HEK293 (cell line): ENCODE data around the gene SLA2.

Experiments used
- CTCF ChIA-PET: fragments of 350-600 bp; formaldehyde crosslinking; extraction: SDS; loops from one replicate; lab custom pipeline; 2021; ENCODE audit warnings: antibody characterized with exemption; lab: Yijun Ruan, JAX
- POLR2A ChIA-PET: fragments of 300-600 bp; formaldehyde crosslinking; extraction: SDS; loops from one replicate; lab custom pipeline; 2020; ENCODE audit warnings: antibody characterized with exemption, inconsistent platforms; lab: Yijun Ruan, JAX
- H3K27ac ChIP-seq: fragments of 200-500 bp; sonication (Bioruptor generic); 2 replicates; pipeline ENCODE4 v1.5.1; 2014; ENCODE audit warnings: low read depth, low read length, control low read depth, inconsistent platforms; ENCODE audit errors: extremely low read depth
- H3K36me3 ChIP-seq, 2 experiments: fragments of 200-500 bp in 1 of 2; sonication (Bioruptor generic) in 1 of 2; 1 replicate in 1 of 2; 2 replicates in 1 of 2; pipeline ENCODE4 v1.5.1; 2014 to 2017; ENCODE audit warnings: inconsistent platforms in 2 of 2, low read length in 2 of 2; ENCODE audit not compliant: control insufficient read depth in 2 of 2, insufficient read depth in 1 of 2
- H3K4me1 ChIP-seq: fragments of 200-500 bp; sonication (Bioruptor generic); 2 replicates; pipeline ENCODE4 v1.5.1; 2014; ENCODE audit warnings: mild to moderate bottlenecking, low read length, inconsistent platforms; ENCODE audit not compliant: control insufficient read depth, insufficient read depth
- H3K4me3 ChIP-seq: 2 replicates; pipeline ENCODE4 v1.5.1; 2011; ENCODE audit warnings: low read depth, mild to moderate bottlenecking, control low read depth, low read length, moderate library complexity
- H3K9me3 ChIP-seq: fragments of 200-500 bp; sonication (Bioruptor generic); 2 replicates; pipeline ENCODE4 v1.5.1; 2014; ENCODE audit warnings: low read depth, low read length, inconsistent platforms; ENCODE audit not compliant: control insufficient read depth, insufficient read depth
- GLI2 ChIP-seq: fragments of 450-650 bp; formaldehyde crosslinking; IDR thresholded peaks from 2 replicates; pipeline ENCODE4; 2017; ENCODE audit warnings: missing biosample characterization, missing genetic modification characterization, low read depth, borderline replicate concordance
- KLF9 ChIP-seq: fragments of 450-650 bp; formaldehyde crosslinking; IDR thresholded peaks from 2 replicates; pipeline ENCODE4 v1.5.1; 2016; ENCODE audit warnings: missing biosample characterization, missing genetic modification characterization, low read depth
- PRDM10 ChIP-seq: fragments of 450-650 bp; formaldehyde crosslinking; IDR thresholded peaks from 2 replicates; pipeline ENCODE4 v1.5.1; 2016; ENCODE audit warnings: missing biosample characterization, missing genetic modification characterization
- RBAK ChIP-seq: fragments of 450-650 bp; formaldehyde crosslinking; IDR thresholded peaks from 2 replicates; pipeline ENCODE4 v1.5.1; 2016; ENCODE audit warnings: missing biosample characterization, missing genetic modification characterization
- SP2 ChIP-seq: fragments of 450-650 bp; formaldehyde crosslinking; IDR thresholded peaks from 2 replicates; pipeline ENCODE4 v1.5.1; 2016; ENCODE audit warnings: missing biosample characterization, missing genetic modification characterization
- YY2 ChIP-seq: fragments of 450-650 bp; formaldehyde crosslinking; IDR thresholded peaks from 2 replicates; pipeline ENCODE4 v1.5.1; 2016; ENCODE audit warnings: missing biosample characterization, missing genetic modification characterization
- ZBTB7A ChIP-seq: fragments of 450-650 bp; formaldehyde crosslinking; IDR thresholded peaks from 2 replicates; pipeline ENCODE4 v1.5.1; 2016; ENCODE audit warnings: low read depth, missing biosample characterization, missing genetic modification characterization
- ZNF121 ChIP-seq: fragments of 450-650 bp; formaldehyde crosslinking; IDR thresholded peaks from 2 replicates; pipeline ENCODE4 v1.5.1; 2016; ENCODE audit warnings: missing biosample characterization, missing genetic modification characterization
- ZNF174 ChIP-seq: fragments of 450-650 bp; formaldehyde crosslinking; IDR thresholded peaks from 2 replicates; pipeline ENCODE4 v1.5.0; 2017; ENCODE audit warnings: missing biosample characterization, mild to moderate bottlenecking, missing genetic modification characterization
- ZNF18 ChIP-seq: fragments of 450-650 bp; formaldehyde crosslinking; IDR thresholded peaks from 2 replicates; pipeline ENCODE4 v1.5.1; 2016; ENCODE audit warnings: missing biosample characterization, missing genetic modification characterization
- ZNF211 ChIP-seq: fragments of 450-650 bp; formaldehyde crosslinking; IDR thresholded peaks from 2 replicates; pipeline ENCODE4 v1.5.1; 2016; ENCODE audit warnings: low read depth, missing biosample characterization, missing genetic modification characterization
- ZNF239 ChIP-seq: fragments of 450-650 bp; formaldehyde crosslinking; IDR thresholded peaks from 2 replicates; pipeline ENCODE4 v1.5.1; 2016; ENCODE audit warnings: missing biosample characterization, missing genetic modification characterization
- ZNF48 ChIP-seq: fragments of 450-650 bp; formaldehyde crosslinking; IDR thresholded peaks from 2 replicates; pipeline ENCODE4 v1.5.1; 2016; ENCODE audit warnings: missing biosample characterization, missing genetic modification characterization
- ZNF488 ChIP-seq: fragments of 450-650 bp; formaldehyde crosslinking; IDR thresholded peaks from 2 replicates; pipeline ENCODE4 v1.5.1; 2016; ENCODE audit warnings: missing biosample characterization, missing genetic modification characterization
- ZNF548 ChIP-seq: fragments of 450-650 bp; formaldehyde crosslinking; IDR thresholded peaks from 2 replicates; pipeline ENCODE4 v1.5.1; 2016; ENCODE audit warnings: missing biosample characterization, missing genetic modification characterization
- ZNF561 ChIP-seq: fragments of 450-650 bp; IDR thresholded peaks from 2 replicates; pipeline ENCODE4 v1.5.1; 2018; ENCODE audit warnings: missing biosample characterization, missing genetic modification characterization, borderline replicate concordance
- ZNF623 ChIP-seq: fragments of 450-650 bp; formaldehyde crosslinking; IDR thresholded peaks from 2 replicates; pipeline ENCODE4 v1.5.1; 2016; ENCODE audit warnings: missing biosample characterization, missing genetic modification characterization
- ZNF624 ChIP-seq: fragments of 450-650 bp; formaldehyde crosslinking; IDR thresholded peaks from 2 replicates; pipeline ENCODE4 v1.5.1; 2017; ENCODE audit warnings: missing biosample characterization, missing genetic modification characterization
- ZNF626 ChIP-seq: fragments of 450-650 bp; sonication (Bioruptor Pico); formaldehyde crosslinking; IDR thresholded peaks from 2 replicates; pipeline ENCODE4 v1.5.1; 2018; ENCODE audit warnings: missing biosample characterization, missing genetic modification characterization, inconsistent platforms
- ZNF791 ChIP-seq: fragments of 450-650 bp; formaldehyde crosslinking; IDR thresholded peaks from 2 replicates; pipeline ENCODE4 v1.5.1; 2016; ENCODE audit warnings: missing biosample characterization, missing genetic modification characterization
- ZNF830 ChIP-seq: fragments of 450-650 bp; IDR thresholded peaks from 2 replicates; pipeline ENCODE4 v1.5.0; 2018; ENCODE audit warnings: missing biosample characterization, missing genetic modification characterization, low read depth, mild to moderate bottlenecking, moderate library complexity

SLA2 gene

GRCh38 chr20:36656733-36657132 is 10.7 kb upstream of the SLA2 start:
- CTCF ChIA-PET = interaction anchor here (1.4 kb wide), 1 partner anchor 117 kb away, joined by 4 read pairs; the partner anchor contains the start of gene DSN1
- Histone ChIP-seq H3K36me3 (peaks cover 0 to 63% of the 10 kb centered on the region in 2 experiments; a peak in 2 of 3 replicates), H3K27ac (no peak overlapping the region), H3K4me3 (no peak overlapping the region), H3K9me3 (no peaks in the 10 kb centered on the region), H3K4me1 (no peaks in the 10 kb centered on the region)
- TF ChIP-seq ZNF548 (tag by site-specific recombination) (no peak), ZNF626 (tag by site-specific recombination) (no peak), ZNF239 (tag by site-specific recombination) (no peak), ZNF623 (no peak)
- POLR2A ChIA-PET = no interaction called here

GRCh38 chr20:36655004-36655403 is 9.0 kb upstream of the SLA2 start:
- Histone ChIP-seq H3K9me3 (no peaks in the 10 kb centered on the region), H3K4me3 (no peak overlapping the region), H3K4me1 (no peaks in the 10 kb centered on the region), H3K36me3 (peaks cover 0 to 56% of the 10 kb centered on the region in 2 experiments; a peak in 2 of 3 replicates), H3K27ac (no peak overlapping the region)
- ChIA-PET POLR2A (no interaction called here), CTCF (no interaction called here)
- TF ChIP-seq ZNF121 (tag by site-specific recombination) (no peak), RBAK (tag by site-specific recombination) (no peak), ZNF18 (tag by site-specific recombination) (no peak), KLF9 (no peak), PRDM10 (tag by site-specific recombination) (no peak), ZNF561 (tag by site-specific recombination) (no peak), ZNF488 (no peak), SP2 (tag by site-specific recombination) (no peak), ZNF624 (tag by site-specific recombination) (no peak), ZNF211 (no peak), ZNF48 (no peak), ZBTB7A (tag by site-specific recombination) (no peak), ZNF830 (tag by site-specific recombination) (no peak), ZNF174 (tag by site-specific recombination) (no peak), YY2 (tag by site-specific recombination) (no peak), GLI2 (tag by site-specific recombination) (no peak), ZNF791 (tag by site-specific recombination) (no peak)
